ENCODE data around the gene SLC16A7. TPM values are rescaled to one million over a fixed set of nuclear protein-coding genes. Genes with fewer than 3 reads are reported as not detected.
A peak's percentile ranks its signal among the peaks of the same experiment; 100 is the strongest.

SLC16A7 gene
- total and polyA plus RNA-seq, 10 of the 15 experiments (the other 5 are each of a cell fraction or from before 2014, with no cell fraction given) = 1.5 to 12.9 (median 6.7) TPM

DNA sequence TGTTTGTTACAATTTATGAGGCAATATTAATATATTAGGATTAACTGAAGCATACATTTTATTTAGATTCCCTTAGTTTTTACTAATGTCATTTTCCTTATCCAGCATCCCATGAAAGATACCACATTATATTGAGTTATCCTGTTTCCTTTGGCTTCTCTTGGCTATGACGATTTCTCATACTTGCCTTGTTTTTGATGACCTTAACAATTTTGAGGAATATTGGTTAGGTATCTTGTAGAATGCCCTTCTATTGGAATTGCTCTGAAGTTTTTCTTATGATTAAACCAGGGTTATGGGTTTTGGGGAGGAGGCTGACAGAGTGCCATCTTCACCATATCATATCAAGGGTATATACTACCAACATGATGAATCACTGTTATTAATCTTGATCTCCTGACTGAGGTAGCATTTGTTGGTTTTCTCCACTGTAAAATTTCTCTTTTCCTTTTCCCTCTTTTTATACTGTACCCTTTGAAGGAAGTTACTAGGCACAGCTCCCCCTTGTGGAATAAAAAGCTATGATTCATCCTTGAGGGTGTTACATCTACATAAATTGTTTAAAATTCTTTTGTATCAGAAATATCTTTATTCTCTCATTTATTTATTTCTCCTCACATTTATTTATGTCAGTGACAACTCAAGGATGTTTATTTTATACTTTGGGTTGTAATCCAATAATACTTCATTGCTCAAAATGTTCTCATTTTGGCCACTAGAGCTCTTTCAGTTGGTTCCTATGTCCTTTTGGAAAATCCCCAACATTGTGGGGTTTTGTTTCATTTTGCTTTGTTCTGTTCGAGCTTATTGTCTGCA is 239.0 kb downstream of the SLC16A7 start:
- intact Hi-C loops (cut with micrococcal nuclease; ENCODE audit: unreplicated experiment) (loop anchor here (1.0 kb wide), 1 partner anchor 432 kb away; no protein-coding TSS in a partner anchor), in situ Hi-C loops (cut with MboI) (loop anchor here (10.0 kb wide), 1 partner anchor 430 kb away; no protein-coding TSS in a partner anchor)
- ChIA-PET CTCF (interaction anchor here (0.6 to 2.3 kb wide), 20 partner anchors 11 to 721 kb away, joined by 3 to 21 read pairs (median 4); no protein-coding TSS in a partner anchor), POLR2A (no interaction called here), SMC1A (ENCODE audit: uncharacterized antibody, unreplicated experiment) (interaction anchor here (0.7 to 1.6 kb wide), 9 partner anchors 9 to 431 kb away, joined by 3 to 7 read pairs (median 3); no protein-coding TSS in a partner anchor), RAD21 (ENCODE audit: unreplicated experiment) (interaction anchor here (1.0 to 1.6 kb wide), 3 partner anchors 9 to 435 kb away, joined by 3 to 6 read pairs (median 3); no protein-coding TSS in a partner anchor)
- no peak overlapping the region for H3K4me3 ChIP-seq
- DNase-seq (ENCODE audit: low read depth, low spot score) (no peak), FAIRE-seq (no peak), ATAC-seq (peak; percentile 74)
- no peaks in the 10 kb centered on the region for H3K36me3 ChIP-seq (ENCODE audit: control insufficient read depth in 2 of 2, insufficient read depth in 2 of 2, low read length in 1 of 2)
- no peaks in the 10 kb centered on the region for H3K9me3 ChIP-seq (replicated peaks; ENCODE audit: control insufficient read depth, insufficient read depth, low read length)
- no peak overlapping the region for H3K9ac ChIP-seq (ENCODE audit: control insufficient read depth, insufficient read depth, low read length)
- no peak overlapping the region for H3K4me2 ChIP-seq (ENCODE audit: control insufficient read depth, insufficient read depth)
- 13% methylated on average over 2 of the region's 2 CpGs for WGBS (ENCODE audit: insufficient coverage, insufficient replicate concordance, low lambda C conversion rate, missing lambda C conversion rate)
- H4K20me1 ChIP-seq (ENCODE audit: control insufficient read depth, insufficient read depth) = no peaks in the 10 kb centered on the region
- H3K27me3 ChIP-seq (replicated peaks in 1 of 2; ENCODE audit: control insufficient read depth in 2 of 2, insufficient read depth in 2 of 2, low read length in 1 of 2) = no peaks in the 10 kb centered on the region
- H3K4me1 ChIP-seq (ENCODE audit: control insufficient read depth, insufficient read depth, low read length) = no peaks in the 10 kb centered on the region
- no peak overlapping the region for H2AFZ ChIP-seq (ENCODE audit: control insufficient read depth, low read depth, low read length)
- TF ChIP-seq RAD21 (IDR thresholded peaks at IDR 0.05; ENCODE audit: insufficient read depth, low read depth, low read length) = peak; percentile 40; the same call in 1 of the 2 replicates
- peak; percentile 58; the same call in 1 of the 2 replicates for TF ChIP-seq SMC3 (IDR thresholded peaks at IDR 0.05; ENCODE audit: borderline replicate concordance, low read length)
- TF ChIP-seq YBX1 (IDR thresholded peaks at IDR 0.05) = no peak
- TF ChIP-seq, protein P1, sequence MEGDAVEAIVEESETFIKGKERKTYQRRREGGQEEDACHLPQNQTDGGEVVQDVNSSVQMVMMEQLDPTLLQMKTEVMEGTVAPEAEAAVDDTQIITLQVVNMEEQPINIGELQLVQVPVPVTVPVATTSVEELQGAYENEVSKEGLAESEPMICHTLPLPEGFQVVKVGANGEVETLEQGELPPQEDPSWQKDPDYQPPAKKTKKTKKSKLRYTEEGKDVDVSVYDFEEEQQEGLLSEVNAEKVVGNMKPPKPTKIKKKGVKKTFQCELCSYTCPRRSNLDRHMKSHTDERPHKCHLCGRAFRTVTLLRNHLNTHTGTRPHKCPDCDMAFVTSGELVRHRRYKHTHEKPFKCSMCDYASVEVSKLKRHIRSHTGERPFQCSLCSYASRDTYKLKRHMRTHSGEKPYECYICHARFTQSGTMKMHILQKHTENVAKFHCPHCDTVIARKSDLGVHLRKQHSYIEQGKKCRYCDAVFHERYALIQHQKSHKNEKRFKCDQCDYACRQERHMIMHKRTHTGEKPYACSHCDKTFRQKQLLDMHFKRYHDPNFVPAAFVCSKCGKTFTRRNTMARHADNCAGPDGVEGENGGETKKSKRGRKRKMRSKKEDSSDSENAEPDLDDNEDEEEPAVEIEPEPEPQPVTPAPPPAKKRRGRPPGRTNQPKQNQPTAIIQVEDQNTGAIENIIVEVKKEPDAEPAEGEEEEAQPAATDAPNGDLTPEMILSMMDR (IDR thresholded peaks at IDR 0.05 in 2 of 3, conservative IDR thresholded peaks at IDR 0.05 in 1 of 3; ENCODE audit: control insufficient read depth in 2 of 3, extremely low read depth in 1 of 3, insufficient read depth in 1 of 3, low read depth in 3 of 3, low read length in 3 of 3) = peak; percentile 38 to 45 (median 42); a peak in 3 of 6 replicates
- H3K27ac ChIP-seq (ENCODE audit: control insufficient read depth, insufficient read depth) = no peak overlapping the region
- H3K79me2 ChIP-seq (ENCODE audit: control insufficient read depth, insufficient read depth, low read length) = no peaks in the 10 kb centered on the region
- BruUV-seq (replicated peaks) = no TSS peak

Small RNA genes lying within 50 kb of the gene (small RNA-seq; reads per million reads assigned to genes)
- gene AC079905.2 (not detected), gene RNU4-20P (not detected)
